ENCODE results near the gene ATP2B3. TPM values are rescaled to one million over a fixed set of nuclear protein-coding genes. Genes with fewer than 3 reads are reported as not detected.

The ATP2B3 gene
- polyA plus RNA-seq, 1 donor (not counting 4 experiments of a cell fraction or from before 2014, with no cell fraction given): not detected

DNA sequence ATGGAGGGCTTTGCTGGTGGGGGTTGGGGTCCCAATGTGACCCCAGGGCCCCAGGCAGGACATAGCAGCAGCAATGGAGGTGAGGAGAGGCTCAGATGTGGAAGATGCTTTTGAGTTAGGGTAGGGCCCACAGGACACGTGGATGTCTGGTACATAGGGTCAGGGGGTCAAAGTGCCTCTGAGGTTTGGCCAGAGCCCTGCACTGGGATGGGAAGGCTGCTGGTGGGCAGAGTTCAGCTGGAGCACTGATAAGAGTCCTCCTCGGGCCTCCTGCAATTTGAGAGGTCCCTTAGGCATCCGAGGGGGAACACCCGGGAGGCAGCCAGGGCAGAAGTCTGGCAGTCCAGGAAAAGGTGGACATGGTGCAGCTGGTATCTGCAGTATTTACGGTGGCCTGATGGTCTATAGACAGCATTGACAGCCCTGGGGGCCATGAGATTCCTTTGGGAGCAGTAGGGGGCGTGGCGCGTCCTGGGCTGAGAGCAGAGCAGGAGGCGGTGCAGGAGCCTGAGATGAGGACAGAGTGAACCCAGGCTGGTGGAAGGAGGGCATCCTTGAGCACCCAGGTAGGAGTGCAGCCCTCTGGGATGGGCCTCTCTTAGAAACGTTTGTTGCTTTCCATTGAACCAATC, 58.9 kb downstream of the ATP2B3 start:
- FAIRE-seq (no peak), DNase-seq (ENCODE audit: low read depth, low spot score) (no peak)
- Histone ChIP-seq H3K27me3 (ENCODE audit: control insufficient read depth, extremely low read depth, insufficient read depth, low read length) (no peaks in the 10 kb centered on the region), H3K27ac (ENCODE audit: control insufficient read depth, insufficient read depth, low read length) (no peak overlapping the region), H3K79me2 (ENCODE audit: control insufficient read depth, insufficient read depth, low read length) (no peaks in the 10 kb centered on the region), H4K20me1 (ENCODE audit: control insufficient read depth, extremely low read depth, insufficient read depth, low read length) (no peaks in the 10 kb centered on the region), H3K36me3 (ENCODE audit: control insufficient read depth in 2 of 2, extremely low read depth in 1 of 2, insufficient read depth in 2 of 2, low read length in 2 of 2) (no peaks in the 10 kb centered on the region), H3K9ac (ENCODE audit: control insufficient read depth, extremely low read depth, insufficient read depth, low read length) (no peak overlapping the region), H3K9me1 (ENCODE audit: control insufficient read depth, extremely low read depth, insufficient read depth, low read length) (no peaks in the 10 kb centered on the region), H3K4me1 (ENCODE audit: control insufficient read depth, extremely low read depth, insufficient read depth, low read length) (no peaks in the 10 kb centered on the region), H2AFZ (ENCODE audit: control insufficient read depth, low read length) (no peak overlapping the region), H3K4me3 (ENCODE audit: control insufficient read depth in 2 of 3, extremely low read depth in 1 of 3, insufficient read depth in 2 of 3, low read depth in 1 of 3, low read length in 3 of 3) (no peak overlapping the region), H3K4me2 (ENCODE audit: control insufficient read depth, extremely low read depth, insufficient read depth, low read depth, low read length) (no peak overlapping the region), H3K9me3 (ENCODE audit: control insufficient read depth, low read depth, low read length) (peaks cover 2% of the 10 kb centered on the region)
- TF ChIP-seq, protein P1, sequence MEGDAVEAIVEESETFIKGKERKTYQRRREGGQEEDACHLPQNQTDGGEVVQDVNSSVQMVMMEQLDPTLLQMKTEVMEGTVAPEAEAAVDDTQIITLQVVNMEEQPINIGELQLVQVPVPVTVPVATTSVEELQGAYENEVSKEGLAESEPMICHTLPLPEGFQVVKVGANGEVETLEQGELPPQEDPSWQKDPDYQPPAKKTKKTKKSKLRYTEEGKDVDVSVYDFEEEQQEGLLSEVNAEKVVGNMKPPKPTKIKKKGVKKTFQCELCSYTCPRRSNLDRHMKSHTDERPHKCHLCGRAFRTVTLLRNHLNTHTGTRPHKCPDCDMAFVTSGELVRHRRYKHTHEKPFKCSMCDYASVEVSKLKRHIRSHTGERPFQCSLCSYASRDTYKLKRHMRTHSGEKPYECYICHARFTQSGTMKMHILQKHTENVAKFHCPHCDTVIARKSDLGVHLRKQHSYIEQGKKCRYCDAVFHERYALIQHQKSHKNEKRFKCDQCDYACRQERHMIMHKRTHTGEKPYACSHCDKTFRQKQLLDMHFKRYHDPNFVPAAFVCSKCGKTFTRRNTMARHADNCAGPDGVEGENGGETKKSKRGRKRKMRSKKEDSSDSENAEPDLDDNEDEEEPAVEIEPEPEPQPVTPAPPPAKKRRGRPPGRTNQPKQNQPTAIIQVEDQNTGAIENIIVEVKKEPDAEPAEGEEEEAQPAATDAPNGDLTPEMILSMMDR (optimal IDR thresholded peaks at IDR 0.05 in 1 of 3, IDR thresholded peaks at IDR 0.05 in 1 of 3, conservative IDR thresholded peaks at IDR 0.05 in 1 of 3; ENCODE audit: extremely low read depth in 1 of 3, insufficient read depth in 2 of 3, low read length in 3 of 3): no peak
- TF ChIP-seq EZH2 (IDR thresholded peaks at IDR 0.05; ENCODE audit: low read length): no peak
- dilution Hi-C loops (cut with MboI; ENCODE audit: extremely low pct_ligation_motif_present, low sequenced_read_pairs): no loop called here

DNA sequence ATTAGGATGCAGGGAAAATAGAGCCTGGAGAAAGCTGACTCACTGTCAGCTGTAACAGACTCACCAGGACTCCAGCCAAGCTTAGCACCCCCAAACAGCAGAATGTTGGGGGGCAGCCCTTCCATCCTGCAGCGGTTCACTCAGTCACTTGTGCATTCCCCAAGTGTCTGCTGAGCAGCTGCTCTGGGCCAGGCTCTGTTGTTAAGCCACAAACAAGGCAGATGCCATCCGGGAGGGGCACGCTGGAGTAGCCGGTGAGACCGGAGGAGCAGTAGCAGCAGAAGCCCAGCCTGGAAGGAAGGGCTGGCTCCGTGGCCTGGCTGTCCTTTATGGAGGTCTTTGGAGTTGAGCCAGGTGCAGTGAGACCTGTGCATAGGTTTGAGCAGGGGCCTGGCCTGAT, 59.5 kb downstream of the ATP2B3 start:
- dilution Hi-C loops (cut with MboI; ENCODE audit: extremely low pct_ligation_motif_present, low sequenced_read_pairs): no loop called here
- H3K9me1 ChIP-seq (ENCODE audit: control insufficient read depth, extremely low read depth, insufficient read depth, low read length): no peaks in the 10 kb centered on the region
- FAIRE-seq (no peak), DNase-seq (ENCODE audit: low read depth, low spot score) (no peak)
- no peaks in the 10 kb centered on the region for H3K4me1 ChIP-seq (ENCODE audit: control insufficient read depth, extremely low read depth, insufficient read depth, low read length)
- H4K20me1 ChIP-seq (ENCODE audit: control insufficient read depth, extremely low read depth, insufficient read depth, low read length): no peaks in the 10 kb centered on the region
- H3K9me3 ChIP-seq (ENCODE audit: control insufficient read depth, low read depth, low read length): peaks cover 2% of the 10 kb centered on the region
- TF ChIP-seq EZH2 (IDR thresholded peaks at IDR 0.05; ENCODE audit: low read length): no peak
- TF ChIP-seq, protein P1 (optimal IDR thresholded peaks at IDR 0.05 in 1 of 3, IDR thresholded peaks at IDR 0.05 in 1 of 3, conservative IDR thresholded peaks at IDR 0.05 in 1 of 3; ENCODE audit: extremely low read depth in 1 of 3, insufficient read depth in 2 of 3, low read length in 3 of 3): no peak
- no peaks in the 10 kb centered on the region for H3K27me3 ChIP-seq (ENCODE audit: control insufficient read depth, extremely low read depth, insufficient read depth, low read length)
- no peaks in the 10 kb centered on the region for H3K79me2 ChIP-seq (ENCODE audit: control insufficient read depth, insufficient read depth, low read length)
- H3K4me2 ChIP-seq (ENCODE audit: control insufficient read depth, extremely low read depth, insufficient read depth, low read depth, low read length): no peak overlapping the region
- no peak overlapping the region for H3K9ac ChIP-seq (ENCODE audit: control insufficient read depth, extremely low read depth, insufficient read depth, low read length)
- no peak overlapping the region for H2AFZ ChIP-seq (ENCODE audit: control insufficient read depth, low read length)
- no peak overlapping the region for H3K27ac ChIP-seq (ENCODE audit: control insufficient read depth, insufficient read depth, low read length)
- H3K4me3 ChIP-seq (ENCODE audit: control insufficient read depth in 2 of 3, extremely low read depth in 1 of 3, insufficient read depth in 2 of 3, low read depth in 1 of 3, low read length in 3 of 3): no peak overlapping the region
- no peaks in the 10 kb centered on the region for H3K36me3 ChIP-seq (ENCODE audit: control insufficient read depth in 2 of 2, extremely low read depth in 1 of 2, insufficient read depth in 2 of 2, low read length in 2 of 2)

All from keratinocyte (primary cell).